ENCODE measurements around the gene PARK7.
"Not testable (repeated sequence)": the region's sequence is repeated elsewhere in the genome, so short reads cannot be mapped to it uniquely, and the experiment has no call there.

The PARK7 gene

DNA sequence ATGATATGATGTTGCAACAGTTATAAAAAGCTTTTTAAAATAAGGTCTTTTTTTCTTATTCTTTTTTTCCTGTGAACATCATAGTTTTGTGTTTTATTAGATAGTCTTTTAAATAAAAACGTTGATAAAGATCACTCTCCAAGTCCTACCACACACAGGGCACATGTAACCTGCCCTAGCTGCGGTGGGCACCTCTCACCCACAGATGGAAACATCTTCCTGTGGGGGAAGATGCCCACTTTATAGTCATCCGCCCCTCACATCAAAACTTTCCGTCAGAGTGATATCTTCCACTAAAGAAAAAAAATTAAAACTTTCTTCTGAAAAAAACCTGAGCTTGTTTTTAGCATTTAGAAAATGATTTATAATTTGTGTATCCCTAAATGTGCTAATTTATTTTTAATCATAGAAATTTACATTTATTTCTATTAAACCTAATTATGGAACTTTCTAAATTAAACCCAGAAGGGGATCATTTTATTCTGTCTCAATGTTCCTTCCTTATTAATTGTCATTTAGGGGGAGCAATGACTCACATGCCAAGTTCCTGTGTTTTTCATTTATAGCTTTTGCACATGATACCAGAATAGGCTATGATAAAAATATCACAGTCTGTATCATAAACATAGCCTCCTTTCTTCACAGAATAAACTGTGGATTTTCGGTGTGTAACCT lies 45.5 kb upstream of the PARK7 start:
- H4K8ac ChIP-seq (ENCODE audit: low read depth, low read length) = no peak overlapping the region
- no peak overlapping the region for H3K23ac ChIP-seq (ENCODE audit: low read depth, low read length, poor library complexity)
- H3K4me1 ChIP-seq (ENCODE audit: control insufficient read depth in 2 of 2, insufficient read depth in 1 of 2, low read depth in 1 of 2, low read length in 2 of 2) = no peaks in the 10 kb centered on the region
- no peak overlapping the region for H2AK5ac ChIP-seq (ENCODE audit: low read depth, low read length)
- no peaks in the 10 kb centered on the region for H3K79me1 ChIP-seq (ENCODE audit: low read depth, low read length)
- H2BK12ac ChIP-seq (ENCODE audit: low read length) = no peak overlapping the region
- H3K9ac ChIP-seq (ENCODE audit: low read depth, low read length, poor library complexity) = no peak overlapping the region
- H2BK15ac ChIP-seq (ENCODE audit: low read length) = no peak overlapping the region
- no peak overlapping the region for H3K4ac ChIP-seq (ENCODE audit: low read length)
- no peaks in the 10 kb centered on the region for H3K9me3 ChIP-seq (replicated peaks in 1 of 2; ENCODE audit: control insufficient read depth in 2 of 2, insufficient read depth in 1 of 2, low read depth in 1 of 2, low read length in 2 of 2)
- H2BK120ac ChIP-seq (ENCODE audit: low read depth, low read length) = no peak overlapping the region
- no peak overlapping the region for H4K91ac ChIP-seq (ENCODE audit: low read depth, low read length, poor library complexity)
- WGBS, 2 donors (ENCODE audit: extremely low coverage in 2 of 2, insufficient read length in 2 of 2, insufficient replicate concordance in 1 of 2) = no CpG with 5 or more reads among the region's 5 CpGs
- H3K4me2 ChIP-seq (ENCODE audit: insufficient read depth, low read length, poor library complexity, severe bottlenecking) = no peak overlapping the region
- H3K36me3 ChIP-seq (replicated peaks in 1 of 2; ENCODE audit: control insufficient read depth in 2 of 2, insufficient read depth in 2 of 2, low read length in 2 of 2) = no peaks in the 10 kb centered on the region
- H3K14ac ChIP-seq (ENCODE audit: low read length) = no peak overlapping the region
- H3K18ac ChIP-seq (ENCODE audit: low read length) = no peak overlapping the region
- DNase-seq (ENCODE audit: low spot score) = no peak
- H3K4me3 ChIP-seq (ENCODE audit: low read length in 2 of 2) = no peak overlapping the region
- peaks cover 0 to 7% (median 0%) of the 10 kb centered on the region in 3 experiments for H3K27me3 ChIP-seq (ENCODE audit: control insufficient read depth in 3 of 3, insufficient read depth in 3 of 3, low read depth in 1 of 3, low read length in 3 of 3)
- no peak overlapping the region for H2BK5ac ChIP-seq (ENCODE audit: low read length)
- no peak overlapping the region for H2AFZ ChIP-seq (ENCODE audit: low read length)
- no peak overlapping the region for H3K27ac ChIP-seq (replicated peaks; ENCODE audit: low read length)

DNA sequence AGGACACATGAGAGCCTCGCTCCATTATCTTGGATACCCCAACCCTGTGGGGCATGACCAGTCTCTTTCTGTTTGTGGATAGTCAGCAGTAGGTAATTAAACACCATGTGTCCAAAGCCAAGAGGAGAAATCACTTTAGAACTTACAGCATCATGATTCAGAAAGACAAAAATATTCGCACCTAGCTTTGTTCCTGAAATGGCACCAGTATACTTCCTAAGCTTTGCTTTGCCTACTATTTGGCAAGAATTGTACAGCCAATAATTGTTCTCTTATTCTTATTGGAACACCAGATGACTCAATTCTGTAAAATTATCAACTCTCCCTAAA lies 45.0 kb upstream of the PARK7 start:
- Histone ChIP-seq H3K9ac (ENCODE audit: low read depth, low read length, poor library complexity) (no peak overlapping the region), H2BK120ac (ENCODE audit: low read depth, low read length) (no peak overlapping the region), H3K9me3 (replicated peaks in 1 of 2; ENCODE audit: control insufficient read depth in 2 of 2, insufficient read depth in 1 of 2, low read depth in 1 of 2, low read length in 2 of 2) (no peaks in the 10 kb centered on the region), H2AK5ac (ENCODE audit: low read depth, low read length) (no peak overlapping the region), H3K4me3 (ENCODE audit: low read length in 2 of 2) (no peak overlapping the region), H3K4me1 (ENCODE audit: control insufficient read depth in 2 of 2, insufficient read depth in 1 of 2, low read depth in 1 of 2, low read length in 2 of 2) (no peaks in the 10 kb centered on the region), H2BK15ac (ENCODE audit: low read length) (no peak overlapping the region), H3K79me1 (ENCODE audit: low read depth, low read length) (no peaks in the 10 kb centered on the region), H2BK5ac (ENCODE audit: low read length) (no peak overlapping the region), H3K27me3 (ENCODE audit: control insufficient read depth in 3 of 3, insufficient read depth in 3 of 3, low read depth in 1 of 3, low read length in 3 of 3) (peaks cover 0 to 7% (median 0%) of the 10 kb centered on the region in 3 experiments), H3K4ac (ENCODE audit: low read length) (no peak overlapping the region), H3K23ac (ENCODE audit: low read depth, low read length, poor library complexity) (no peak overlapping the region), H3K36me3 (replicated peaks in 1 of 2; ENCODE audit: control insufficient read depth in 2 of 2, insufficient read depth in 2 of 2, low read length in 2 of 2) (no peaks in the 10 kb centered on the region), H3K18ac (ENCODE audit: low read length) (no peak overlapping the region), H3K27ac (replicated peaks; ENCODE audit: low read length) (no peak overlapping the region), H4K91ac (ENCODE audit: low read depth, low read length, poor library complexity) (no peak overlapping the region), H4K8ac (ENCODE audit: low read depth, low read length) (no peak overlapping the region), H2BK12ac (ENCODE audit: low read length) (no peak overlapping the region), H3K14ac (ENCODE audit: low read length) (no peak overlapping the region), H3K4me2 (ENCODE audit: insufficient read depth, low read length, poor library complexity, severe bottlenecking) (no peak overlapping the region), H2AFZ (ENCODE audit: low read length) (no peak overlapping the region)
- no CpG with 5 or more reads among the region's 2 CpGs for WGBS, 2 donors (ENCODE audit: extremely low coverage in 2 of 2, insufficient read length in 2 of 2, insufficient replicate concordance in 1 of 2)
- no peak for DNase-seq (ENCODE audit: low spot score)

DNA sequence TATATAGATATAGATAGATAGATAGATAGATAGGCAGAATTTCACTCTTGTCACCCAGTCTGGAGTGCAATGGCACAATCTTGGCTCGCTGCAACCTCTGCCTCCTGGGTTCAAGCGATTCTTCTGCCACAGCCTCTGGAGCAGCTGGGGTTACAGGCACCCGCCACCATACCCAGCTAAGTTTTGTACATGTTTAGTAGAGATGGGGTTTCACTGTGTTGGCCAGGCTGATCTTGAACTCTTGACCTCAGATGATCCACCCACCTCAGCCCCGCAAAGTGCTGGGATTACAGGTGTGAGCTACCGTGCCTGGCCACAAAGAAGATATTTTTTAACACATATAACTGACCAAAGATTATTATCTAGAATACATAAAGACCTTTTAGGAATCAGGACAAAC lies 43.5 kb upstream of the PARK7 start:
- not testable (repeated sequence) for H2AK5ac ChIP-seq (ENCODE audit: low read depth, low read length); H3K27me3 ChIP-seq (ENCODE audit: control insufficient read depth in 3 of 3, insufficient read depth in 3 of 3, low read depth in 1 of 3, low read length in 3 of 3); H3K9ac ChIP-seq (ENCODE audit: low read depth, low read length, poor library complexity); H3K36me3 ChIP-seq (replicated peaks in 1 of 2; ENCODE audit: control insufficient read depth in 2 of 2, insufficient read depth in 2 of 2, low read length in 2 of 2); H2BK15ac ChIP-seq (ENCODE audit: low read length); H3K4me2 ChIP-seq (ENCODE audit: insufficient read depth, low read length, poor library complexity, severe bottlenecking); H3K14ac ChIP-seq (ENCODE audit: low read length); H3K79me1 ChIP-seq (ENCODE audit: low read depth, low read length); H2AFZ ChIP-seq (ENCODE audit: low read length); H2BK12ac ChIP-seq (ENCODE audit: low read length); H4K8ac ChIP-seq (ENCODE audit: low read depth, low read length); H2BK120ac ChIP-seq (ENCODE audit: low read depth, low read length); H4K91ac ChIP-seq (ENCODE audit: low read depth, low read length, poor library complexity); H3K9me3 ChIP-seq (replicated peaks in 1 of 2; ENCODE audit: control insufficient read depth in 2 of 2, insufficient read depth in 1 of 2, low read depth in 1 of 2, low read length in 2 of 2); H3K4me3 ChIP-seq (ENCODE audit: low read length in 2 of 2); H3K4me1 ChIP-seq (ENCODE audit: control insufficient read depth in 2 of 2, insufficient read depth in 1 of 2, low read depth in 1 of 2, low read length in 2 of 2); H2BK5ac ChIP-seq (ENCODE audit: low read length); H3K27ac ChIP-seq (replicated peaks; ENCODE audit: low read length); H3K4ac ChIP-seq (ENCODE audit: low read length); H3K18ac ChIP-seq (ENCODE audit: low read length); DNase-seq (ENCODE audit: low spot score); H3K23ac ChIP-seq (ENCODE audit: low read depth, low read length, poor library complexity)
- WGBS, 2 donors (ENCODE audit: extremely low coverage in 2 of 2, insufficient read length in 2 of 2, insufficient replicate concordance in 1 of 2) = no CpG with 5 or more reads among the region's 5 CpGs

DNA sequence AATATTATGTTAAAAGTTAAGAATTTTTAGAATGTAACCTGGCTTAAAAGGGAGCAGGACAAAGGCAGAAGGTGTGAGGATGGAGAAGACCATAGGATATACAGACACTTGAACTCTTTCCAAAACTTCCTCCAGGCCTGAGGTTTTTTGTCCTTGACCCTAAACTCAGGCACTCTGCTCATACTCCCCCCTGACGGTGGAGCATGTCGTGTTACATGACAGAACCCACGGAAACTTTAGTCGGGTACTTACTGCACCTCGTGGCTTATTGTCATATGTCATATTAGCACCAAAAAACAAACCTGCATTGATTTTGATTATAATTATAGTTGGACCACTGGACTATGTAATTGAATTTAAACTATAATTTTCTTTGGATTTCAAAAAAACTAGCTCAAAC lies 41.6 kb upstream of the PARK7 start:
- Histone ChIP-seq H3K36me3 (replicated peaks in 1 of 2; ENCODE audit: control insufficient read depth in 2 of 2, insufficient read depth in 2 of 2, low read length in 2 of 2) (no peaks in the 10 kb centered on the region), H2AFZ (ENCODE audit: low read length) (no peak overlapping the region), H3K9ac (ENCODE audit: low read depth, low read length, poor library complexity) (no peak overlapping the region), H3K4me3 (ENCODE audit: low read length in 2 of 2) (no peak overlapping the region), H3K9me3 (replicated peaks in 1 of 2; ENCODE audit: control insufficient read depth in 2 of 2, insufficient read depth in 1 of 2, low read depth in 1 of 2, low read length in 2 of 2) (no peaks in the 10 kb centered on the region), H3K27ac (replicated peaks; ENCODE audit: low read length) (no peak overlapping the region), H4K8ac (ENCODE audit: low read depth, low read length) (no peak overlapping the region), H2BK120ac (ENCODE audit: low read depth, low read length) (no peak overlapping the region), H2AK5ac (ENCODE audit: low read depth, low read length) (no peak overlapping the region), H3K79me1 (ENCODE audit: low read depth, low read length) (no peaks in the 10 kb centered on the region), H2BK12ac (ENCODE audit: low read length) (no peak overlapping the region), H3K23ac (ENCODE audit: low read depth, low read length, poor library complexity) (no peak overlapping the region), H2BK15ac (ENCODE audit: low read length) (no peak overlapping the region), H4K91ac (ENCODE audit: low read depth, low read length, poor library complexity) (no peak overlapping the region), H3K4me1 (ENCODE audit: control insufficient read depth in 2 of 2, insufficient read depth in 1 of 2, low read depth in 1 of 2, low read length in 2 of 2) (no peaks in the 10 kb centered on the region), H3K14ac (ENCODE audit: low read length) (no peak overlapping the region), H3K4me2 (ENCODE audit: insufficient read depth, low read length, poor library complexity, severe bottlenecking) (no peak overlapping the region), H3K27me3 (ENCODE audit: control insufficient read depth in 3 of 3, insufficient read depth in 3 of 3, low read depth in 1 of 3, low read length in 3 of 3) (peaks cover 0 to 4% (median 0%) of the 10 kb centered on the region in 3 experiments), H3K18ac (ENCODE audit: low read length) (no peak overlapping the region), H2BK5ac (ENCODE audit: low read length) (no peak overlapping the region), H3K4ac (ENCODE audit: low read length) (no peak overlapping the region)
- WGBS, 2 donors (ENCODE audit: extremely low coverage in 2 of 2, insufficient read length in 2 of 2, insufficient replicate concordance in 1 of 2) = no CpG with 5 or more reads among the region's 5 CpGs
- no peak for DNase-seq (ENCODE audit: low spot score)
